HUES64 (cell line): ENCODE data around the gene PLA2G4D.
A peak's percentile ranks its signal among the peaks of the same experiment; 100 is the strongest.

Experiments used
- H3K27ac ChIP-seq: 2 replicates; pipeline ENCODE4 v1.7.0; 2013; ENCODE audit warnings: low read depth, low read length, inconsistent platforms
- H3K27me3 ChIP-seq: 2 replicates; pipeline ENCODE4 v1.6.1; 2013; ENCODE audit warnings: mild to moderate bottlenecking, low read length; ENCODE audit not compliant: insufficient read depth
- H3K36me3 ChIP-seq: 2 replicates; pipeline ENCODE4 v1.6.1; 2013; ENCODE audit warnings: mild to moderate bottlenecking, low read length; ENCODE audit not compliant: insufficient read depth
- H3K4me1 ChIP-seq: 2 replicates; pipeline ENCODE4 v1.6.1; 2013; ENCODE audit warnings: mild to moderate bottlenecking, low read length, moderate library complexity; ENCODE audit not compliant: insufficient read depth
- H3K4me3 ChIP-seq: 2 replicates; pipeline ENCODE4 v1.5.1; 2013; ENCODE audit warnings: mild to moderate bottlenecking, low read length, moderate library complexity
- H3K9ac ChIP-seq: 2 replicates; pipeline ENCODE4 v1.6.1; 2013; ENCODE audit warnings: mild to moderate bottlenecking, low read depth, low read length
- H3K9me3 ChIP-seq: 2 replicates; pipeline ENCODE4 v1.6.1; 2013; ENCODE audit warnings: low read depth, low read length; ENCODE audit not compliant: insufficient read depth
- WGBS: fragments of 150-250, 120-280 bp; methylation state at CpG from one replicate; pipeline ENCODE4 v1.1.7; 2013; ENCODE audit warnings: missing lambda C conversion rate; 5-methylcytosine and 5-hydroxymethylcytosine counted together

Gene PLA2G4D

GRCh38 chr15:42123546-42123945 lies 29.2 kb upstream of the PLA2G4D start:
- Histone ChIP-seq H3K36me3 (no peaks in the 10 kb centered on the region), H3K4me3 (no peak overlapping the region), H3K27me3 (0 out of 2 replicates have a peak, but pooled peaks cover 2% of the 10 kb centered on the region), H3K27ac (no peak overlapping the region), H3K9me3 (no peaks in the 10 kb centered on the region), H3K4me1 (peaks cover 12% of the 10 kb centered on the region), H3K9ac (no peak overlapping the region)
- WGBS = 98% methylated on average over 3 of the region's 3 CpGs

DNA sequence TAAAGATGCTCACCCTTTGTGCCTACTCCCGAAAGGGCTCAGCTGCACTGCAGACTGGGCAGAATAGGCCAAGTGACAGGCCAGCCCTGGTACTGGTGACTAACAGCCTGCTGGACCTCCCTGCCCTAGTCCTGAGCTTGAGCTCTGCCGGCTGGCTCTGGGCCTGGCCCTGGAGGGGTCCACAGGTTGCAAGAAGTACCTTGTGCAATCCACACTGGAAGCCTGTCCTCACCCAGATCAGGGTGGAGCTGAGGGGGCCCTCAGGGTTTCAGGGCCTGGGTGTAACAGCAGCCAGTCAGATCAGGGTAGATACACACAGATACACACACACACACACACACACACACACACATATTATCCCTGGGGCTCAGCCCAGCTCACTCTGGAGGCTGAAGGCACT lies 27.3 kb upstream of the PLA2G4D start:
- no peak overlapping the region for H3K27ac ChIP-seq
- 46% methylated on average over 2 of the region's 2 CpGs for WGBS

GRCh38 chr15:42121021-42121420 lies 26.7 kb upstream of the PLA2G4D start:
- 0 out of 2 replicates have a peak, but pooled peaks cover 2% of the 10 kb centered on the region for H3K27me3 ChIP-seq
- no peaks in the 10 kb centered on the region for H3K36me3 ChIP-seq
- H3K9ac ChIP-seq = no peak overlapping the region
- no peak overlapping the region for H3K27ac ChIP-seq
- 95% methylated on average over 6 of the region's 6 CpGs for WGBS
- 0 out of 2 replicates have a peak, but pooled peaks cover 5% of the 10 kb centered on the region for H3K9me3 ChIP-seq
- H3K4me3 ChIP-seq = no peak overlapping the region
- H3K4me1 ChIP-seq = peaks cover 16% of the 10 kb centered on the region

More for the DNA sequence above, 27.3 kb upstream of the PLA2G4D start:
- Histone ChIP-seq H3K4me1 (peaks cover 16% of the 10 kb centered on the region), H3K27me3 (0 out of 2 replicates have a peak, but pooled peaks cover 2% of the 10 kb centered on the region), H3K4me3 (no peak overlapping the region), H3K9me3 (no peaks in the 10 kb centered on the region), H3K9ac (no peak overlapping the region), H3K36me3 (no peaks in the 10 kb centered on the region)

DNA sequence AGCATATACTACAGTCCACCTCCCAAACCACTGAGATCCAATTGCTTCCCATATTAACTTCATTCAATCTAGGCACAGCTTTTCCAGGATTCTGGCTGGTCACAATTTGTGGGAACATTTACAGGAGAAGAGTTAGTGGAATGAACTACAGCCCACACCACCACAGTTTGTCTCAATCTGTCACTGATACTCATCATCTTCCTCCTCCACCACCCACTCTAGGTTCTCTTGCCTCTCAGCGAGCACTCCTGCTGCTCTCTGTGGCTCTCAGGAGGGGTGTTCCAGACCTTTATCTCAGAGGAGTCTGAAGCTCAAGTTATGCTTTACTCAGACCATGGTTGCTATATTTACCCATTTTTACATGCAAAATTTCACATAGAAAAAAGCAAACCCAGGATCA lies 25.9 kb upstream of the PLA2G4D start:
- 91% methylated on average over 1 of the region's 1 CpG for WGBS
- Histone ChIP-seq H3K27me3 (0 out of 2 replicates have a peak, but pooled peaks cover 2% of the 10 kb centered on the region), H3K9me3 (0 out of 2 replicates have a peak, but pooled peaks cover 5% of the 10 kb centered on the region), H3K4me3 (no peak overlapping the region), H3K36me3 (no peaks in the 10 kb centered on the region), H3K27ac (no peak overlapping the region), H3K9ac (no peak overlapping the region), H3K4me1 (peaks cover 16% of the 10 kb centered on the region)

GRCh38 chr15:42119446-42119760 lies 25.0 kb upstream of the PLA2G4D start:
- Histone ChIP-seq H3K36me3 (no peaks in the 10 kb centered on the region), H3K27ac (no peak overlapping the region), H3K9me3 (0 out of 2 replicates have a peak, but pooled peaks cover 5% of the 10 kb centered on the region), H3K4me3 (no peak overlapping the region), H3K27me3 (0 out of 2 replicates have a peak, but pooled peaks cover 2% of the 10 kb centered on the region), H3K9ac (no peak overlapping the region), H3K4me1 (peaks cover 16% of the 10 kb centered on the region)
- WGBS = 61% methylated on average over 5 of the region's 5 CpGs

GRCh38 chr15:42118650-42119445 lies 24.5 kb upstream of the PLA2G4D start:
- Histone ChIP-seq H3K4me3 (peak overlapping the region; percentile 28), H3K27ac (no peak overlapping the region), H3K4me1 (peaks cover 16% of the 10 kb centered on the region), H3K9me3 (0 out of 2 replicates have a peak, but pooled peaks cover 5% of the 10 kb centered on the region), H3K9ac (no peak overlapping the region), H3K36me3 (no peaks in the 10 kb centered on the region), H3K27me3 (0 out of 2 replicates have a peak, but pooled peaks cover 2% of the 10 kb centered on the region)
- 47% methylated on average over 10 of the region's 10 CpGs for WGBS

DNA sequence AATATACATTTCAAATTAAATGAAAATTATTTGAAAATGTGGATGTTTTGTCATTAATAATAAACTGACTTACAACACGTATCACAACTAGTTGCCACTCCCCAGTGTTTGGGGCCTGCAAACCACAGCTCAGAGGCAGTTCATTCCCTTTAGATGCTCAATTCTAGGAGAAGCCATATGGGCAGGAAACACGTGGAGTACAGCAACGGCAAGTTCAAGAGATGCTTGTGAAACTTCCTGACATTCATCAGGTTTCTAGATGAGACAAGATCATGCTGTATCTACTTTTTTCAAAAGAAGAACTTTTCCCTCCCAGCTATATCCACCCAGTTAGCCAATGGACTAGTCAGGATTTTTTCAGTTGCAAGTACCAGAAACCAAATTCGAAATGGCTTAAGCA lies 17.6 kb upstream of the PLA2G4D start:
- Histone ChIP-seq H3K4me1 (no peaks in the 10 kb centered on the region), H3K9ac (no peak overlapping the region), H3K4me3 (no peak overlapping the region), H3K27me3 (no peaks in the 10 kb centered on the region), H3K27ac (no peak overlapping the region), H3K36me3 (no peaks in the 10 kb centered on the region), H3K9me3 (0 out of 2 replicates have a peak, but pooled peaks cover 5% of the 10 kb centered on the region)
- WGBS = 83% methylated on average over 4 of the region's 4 CpGs

DNA sequence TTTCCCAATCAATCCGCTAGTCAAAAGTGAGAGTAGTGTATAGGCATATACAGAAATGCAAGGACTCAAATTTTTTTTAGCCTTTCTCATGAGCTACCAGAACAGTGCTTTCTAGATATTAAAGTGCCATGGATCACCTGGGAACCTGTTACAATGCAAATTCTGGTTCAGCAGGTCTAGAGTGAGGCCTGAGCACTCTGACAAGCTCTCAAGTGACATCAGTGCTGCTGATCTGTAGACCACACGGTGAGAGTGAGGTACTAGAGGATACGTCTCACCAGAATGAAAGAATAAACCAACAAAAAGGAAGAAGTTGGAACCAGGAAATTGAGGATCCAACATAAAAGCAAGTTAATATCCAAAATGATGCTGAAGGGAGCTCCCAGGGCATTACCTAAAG lies 16.0 kb upstream of the PLA2G4D start:
- no peaks in the 10 kb centered on the region for H3K27me3 ChIP-seq
- 72% methylated on average over 3 of the region's 3 CpGs for WGBS
- H3K4me3 ChIP-seq = no peak overlapping the region
- no peak overlapping the region for H3K9ac ChIP-seq
- H3K27ac ChIP-seq = no peak overlapping the region
- no peaks in the 10 kb centered on the region for H3K4me1 ChIP-seq
- H3K9me3 ChIP-seq = no peaks in the 10 kb centered on the region
- no peaks in the 10 kb centered on the region for H3K36me3 ChIP-seq

DNA sequence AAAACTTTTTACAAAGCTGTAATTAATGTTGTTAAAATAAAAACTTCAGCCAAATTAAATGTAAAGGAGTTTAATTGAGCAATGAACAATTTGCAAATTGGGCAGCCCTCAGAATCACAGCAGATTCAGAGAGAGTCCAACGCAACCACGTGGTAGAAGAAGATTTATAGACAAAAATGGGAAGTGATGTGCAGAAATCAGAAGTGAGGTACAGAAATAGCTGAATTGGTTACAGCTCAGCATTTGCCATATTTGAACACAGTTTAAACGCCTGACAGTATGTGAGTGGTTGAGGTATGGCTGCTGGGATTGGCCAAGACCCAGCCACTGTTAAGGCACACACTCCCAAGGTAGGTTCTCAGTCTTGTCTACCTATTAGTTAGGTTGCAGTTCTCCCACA lies 14.4 kb upstream of the PLA2G4D start:
- H3K9ac ChIP-seq = no peak overlapping the region
- H3K9me3 ChIP-seq = no peaks in the 10 kb centered on the region
- WGBS = 97% methylated on average over 3 of the region's 3 CpGs

DNA sequence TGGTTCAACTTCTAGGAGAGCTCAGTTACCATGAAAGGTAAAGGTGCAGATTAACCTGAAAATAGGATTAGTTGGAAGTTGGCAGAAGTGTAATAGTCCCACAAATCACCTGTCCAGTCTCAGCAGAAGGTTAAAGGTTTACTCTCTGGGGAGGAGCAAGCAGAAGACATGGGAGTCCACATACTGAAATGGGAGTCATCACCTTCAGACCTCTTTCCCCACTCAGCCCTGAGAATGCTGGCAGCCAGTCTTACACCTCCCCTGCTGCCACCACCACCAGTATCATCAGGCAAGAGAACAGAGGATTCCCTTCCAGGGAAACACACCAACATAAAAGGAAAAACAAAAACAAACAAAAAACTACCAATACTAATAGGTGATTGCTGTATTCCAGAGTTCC lies 13.8 kb upstream of the PLA2G4D start:
- no peaks in the 10 kb centered on the region for H3K36me3 ChIP-seq
- no peak overlapping the region for H3K27ac ChIP-seq
- no peaks in the 10 kb centered on the region for H3K27me3 ChIP-seq
- no peaks in the 10 kb centered on the region for H3K4me1 ChIP-seq
- no peak overlapping the region for H3K4me3 ChIP-seq
- no peak overlapping the region for H3K9ac ChIP-seq
- no peaks in the 10 kb centered on the region for H3K9me3 ChIP-seq

More for the DNA sequence above, 14.4 kb upstream of the PLA2G4D start:
- no peak overlapping the region for H3K27ac ChIP-seq
- H3K36me3 ChIP-seq = no peaks in the 10 kb centered on the region
- H3K4me3 ChIP-seq = no peak overlapping the region
- no peaks in the 10 kb centered on the region for H3K27me3 ChIP-seq
- H3K4me1 ChIP-seq = no peaks in the 10 kb centered on the region

- Histone ChIP-seq H3K4me3 (no peak overlapping the region), H3K9ac (no peak overlapping the region)
Observed at GRCh38 chr15:42107473-42107872, 13.1 kb upstream of the PLA2G4D start.

More at GRCh38 chr15:42107473-42107872, 13.1 kb upstream of the PLA2G4D start:
- Histone ChIP-seq H3K4me1 (no peaks in the 10 kb centered on the region), H3K27me3 (no peaks in the 10 kb centered on the region), H3K9me3 (no peaks in the 10 kb centered on the region), H3K36me3 (no peaks in the 10 kb centered on the region), H3K27ac (no peak overlapping the region)
- 92% methylated on average over 7 of the region's 7 CpGs for WGBS
